ENCODE measurements around the gene GNAO1. TPM values are rescaled to one million over a fixed set of nuclear protein-coding genes. Genes with fewer than 3 reads are reported as not detected.

The GNAO1 gene
- total RNA-seq, 1 donor from 2014 or later = not detected

DNA sequence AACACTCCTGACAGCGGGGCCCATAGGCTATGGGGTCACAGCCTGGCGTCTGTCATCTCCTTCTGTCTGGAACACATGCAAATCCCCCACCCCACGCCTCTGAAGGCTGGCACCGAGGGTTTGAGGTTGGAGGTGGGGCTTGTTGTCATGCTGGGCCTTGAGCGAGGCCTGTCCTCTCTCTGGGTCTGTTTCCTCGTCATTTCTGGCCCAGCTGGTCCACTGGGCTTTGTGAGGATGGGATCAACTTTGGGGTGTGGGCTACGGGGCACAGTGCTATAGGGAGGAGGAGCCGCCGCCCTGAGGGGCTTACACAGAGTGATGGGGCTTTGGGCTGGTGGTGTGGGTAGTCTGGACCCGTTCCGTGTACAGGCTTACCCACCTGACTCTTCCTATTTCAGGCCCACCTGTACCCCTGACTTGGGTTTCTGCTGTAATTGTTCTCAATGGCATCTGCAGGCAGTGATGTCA is 146.6 kb downstream of the GNAO1 start:
- no peaks in the 10 kb centered on the region for H3K36me3 ChIP-seq (ENCODE audit: control insufficient read depth, insufficient read depth, low read length)
- no peaks in the 10 kb centered on the region for H3K27me3 ChIP-seq (ENCODE audit: control insufficient read depth, insufficient read depth, low read length)
- H3K4me3 ChIP-seq (ENCODE audit: low read depth, low read length) = no peak overlapping the region
- DNase-seq (ENCODE audit: low read depth) (no peak), FAIRE-seq (no peak)
- TF ChIP-seq, protein P1, sequence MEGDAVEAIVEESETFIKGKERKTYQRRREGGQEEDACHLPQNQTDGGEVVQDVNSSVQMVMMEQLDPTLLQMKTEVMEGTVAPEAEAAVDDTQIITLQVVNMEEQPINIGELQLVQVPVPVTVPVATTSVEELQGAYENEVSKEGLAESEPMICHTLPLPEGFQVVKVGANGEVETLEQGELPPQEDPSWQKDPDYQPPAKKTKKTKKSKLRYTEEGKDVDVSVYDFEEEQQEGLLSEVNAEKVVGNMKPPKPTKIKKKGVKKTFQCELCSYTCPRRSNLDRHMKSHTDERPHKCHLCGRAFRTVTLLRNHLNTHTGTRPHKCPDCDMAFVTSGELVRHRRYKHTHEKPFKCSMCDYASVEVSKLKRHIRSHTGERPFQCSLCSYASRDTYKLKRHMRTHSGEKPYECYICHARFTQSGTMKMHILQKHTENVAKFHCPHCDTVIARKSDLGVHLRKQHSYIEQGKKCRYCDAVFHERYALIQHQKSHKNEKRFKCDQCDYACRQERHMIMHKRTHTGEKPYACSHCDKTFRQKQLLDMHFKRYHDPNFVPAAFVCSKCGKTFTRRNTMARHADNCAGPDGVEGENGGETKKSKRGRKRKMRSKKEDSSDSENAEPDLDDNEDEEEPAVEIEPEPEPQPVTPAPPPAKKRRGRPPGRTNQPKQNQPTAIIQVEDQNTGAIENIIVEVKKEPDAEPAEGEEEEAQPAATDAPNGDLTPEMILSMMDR (IDR thresholded peaks at IDR 0.05; ENCODE audit: insufficient read depth, low read length, severe bottlenecking) = no peak

DNA sequence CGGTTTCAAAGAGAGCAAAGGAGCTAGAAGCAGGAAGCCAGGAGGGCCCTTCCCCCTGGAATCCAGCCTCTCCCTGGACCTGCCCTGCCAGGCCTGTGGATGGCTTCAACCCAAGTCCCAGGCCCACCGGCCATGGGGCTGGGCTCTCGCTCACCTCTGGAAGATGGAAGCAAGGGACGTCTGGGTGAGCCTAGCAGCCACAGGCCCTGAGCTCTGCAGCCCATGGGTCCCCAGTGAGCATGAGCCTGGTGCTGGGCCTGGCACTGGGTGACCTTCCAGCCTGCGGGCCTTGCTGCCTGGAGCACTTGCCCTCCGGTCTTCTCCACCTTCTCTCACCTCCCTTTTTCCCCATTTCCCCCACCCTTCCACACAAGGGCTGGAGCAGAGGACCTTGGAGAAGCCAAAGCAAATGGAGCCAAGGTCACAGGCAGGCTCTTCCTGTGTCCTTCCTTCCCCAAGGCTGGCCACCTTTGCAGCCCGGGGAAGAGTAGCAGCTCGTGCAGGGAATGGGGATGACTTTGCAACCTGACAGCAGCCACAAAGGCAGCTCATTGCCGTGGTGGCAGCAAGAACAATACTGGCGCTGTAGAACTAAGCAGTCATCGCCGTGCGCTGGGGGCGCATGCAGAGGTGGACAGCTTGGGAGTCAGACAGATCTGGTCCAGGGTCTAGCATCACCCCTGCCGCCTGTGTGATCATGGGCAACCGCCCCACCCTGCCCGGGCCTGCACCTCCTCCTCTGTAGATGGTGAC is 147.5 kb downstream of the GNAO1 start:
- no peak for FAIRE-seq

DNA sequence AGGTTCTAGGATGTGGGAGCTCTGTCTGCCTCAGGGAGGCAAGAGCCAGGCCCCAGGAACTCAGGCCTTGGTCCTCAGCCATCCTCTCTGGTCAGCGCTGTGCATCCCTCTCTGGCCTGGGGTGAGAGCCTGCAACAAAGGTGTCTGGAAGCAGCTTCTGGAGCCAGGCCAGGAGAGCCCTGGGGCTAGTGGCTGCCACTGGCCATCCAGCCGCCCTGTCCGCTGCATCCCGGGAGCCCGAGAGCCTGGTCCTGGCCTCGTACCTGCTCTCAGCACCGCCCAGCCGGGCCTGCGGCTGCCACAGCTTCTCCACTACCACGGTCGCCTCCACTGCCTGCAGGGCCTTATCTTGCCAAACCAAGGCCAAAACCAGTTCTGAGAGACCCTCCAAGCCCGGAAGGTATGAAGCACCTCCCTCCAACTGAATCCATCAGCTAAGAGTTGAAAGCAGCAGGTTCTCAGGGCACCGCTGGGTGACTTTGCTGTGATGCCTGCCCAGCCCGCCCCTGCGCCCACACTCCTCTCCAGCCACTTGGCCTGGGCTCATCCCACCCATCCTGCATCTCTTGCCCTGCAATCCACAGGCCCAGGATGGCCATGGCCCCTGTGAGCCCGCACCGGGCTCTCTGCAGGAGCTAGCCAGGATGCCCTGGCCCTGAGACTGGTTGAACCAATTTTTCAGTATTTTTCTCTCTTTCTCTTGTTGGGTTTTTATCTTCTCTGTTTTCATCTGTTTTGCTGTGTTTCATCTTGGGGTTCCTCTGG is 148.3 kb downstream of the GNAO1 start:
- Histone ChIP-seq H3K27me3 (ENCODE audit: control insufficient read depth, insufficient read depth, low read length) (no peaks in the 10 kb centered on the region), H3K4me3 (ENCODE audit: low read depth, low read length) (no peak overlapping the region), H3K36me3 (ENCODE audit: control insufficient read depth, insufficient read depth, low read length) (no peaks in the 10 kb centered on the region)
- TF ChIP-seq, protein P1 (IDR thresholded peaks at IDR 0.05; ENCODE audit: insufficient read depth, low read length, severe bottlenecking) = no peak
- FAIRE-seq (no peak), DNase-seq (ENCODE audit: low read depth) (no peak)

More for the DNA sequence above, 147.5 kb downstream of the GNAO1 start:
- H3K27me3 ChIP-seq (ENCODE audit: control insufficient read depth, insufficient read depth, low read length) = no peaks in the 10 kb centered on the region
- no peaks in the 10 kb centered on the region for H3K36me3 ChIP-seq (ENCODE audit: control insufficient read depth, insufficient read depth, low read length)
- DNase-seq (ENCODE audit: low read depth) = no peak
- no peak overlapping the region for H3K4me3 ChIP-seq (ENCODE audit: low read depth, low read length)
- TF ChIP-seq, protein P1 (IDR thresholded peaks at IDR 0.05; ENCODE audit: insufficient read depth, low read length, severe bottlenecking) = no peak

DNA sequence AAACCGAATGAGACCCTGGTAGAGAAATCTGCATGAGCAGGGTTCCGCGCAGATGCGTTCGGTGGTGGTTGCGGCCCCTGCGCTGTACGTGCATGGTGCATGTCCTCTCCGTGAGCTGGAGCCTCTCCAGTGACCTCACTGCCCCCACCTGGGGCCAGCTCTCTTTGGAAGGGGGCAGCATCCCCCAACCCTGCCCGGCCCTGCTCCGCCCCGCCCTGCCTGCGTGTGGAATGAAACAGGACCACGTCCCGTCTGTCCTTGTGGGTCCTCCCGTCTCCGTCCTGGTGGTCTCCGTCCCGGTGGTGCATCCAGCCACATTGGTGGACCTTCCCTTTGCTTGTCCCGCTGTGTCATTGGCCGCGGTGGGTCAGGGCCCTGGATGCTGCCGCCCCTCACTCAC is 149.1 kb downstream of the GNAO1 start:
- Histone ChIP-seq H3K4me3 (ENCODE audit: low read depth, low read length) (no peak overlapping the region), H3K36me3 (ENCODE audit: control insufficient read depth, insufficient read depth, low read length) (no peaks in the 10 kb centered on the region), H3K27me3 (ENCODE audit: control insufficient read depth, insufficient read depth, low read length) (no peaks in the 10 kb centered on the region)
- TF ChIP-seq, protein P1 (IDR thresholded peaks at IDR 0.05; ENCODE audit: insufficient read depth, low read length, severe bottlenecking) = no peak
- DNase-seq (ENCODE audit: low read depth) (no peak), FAIRE-seq (no peak)

DNA sequence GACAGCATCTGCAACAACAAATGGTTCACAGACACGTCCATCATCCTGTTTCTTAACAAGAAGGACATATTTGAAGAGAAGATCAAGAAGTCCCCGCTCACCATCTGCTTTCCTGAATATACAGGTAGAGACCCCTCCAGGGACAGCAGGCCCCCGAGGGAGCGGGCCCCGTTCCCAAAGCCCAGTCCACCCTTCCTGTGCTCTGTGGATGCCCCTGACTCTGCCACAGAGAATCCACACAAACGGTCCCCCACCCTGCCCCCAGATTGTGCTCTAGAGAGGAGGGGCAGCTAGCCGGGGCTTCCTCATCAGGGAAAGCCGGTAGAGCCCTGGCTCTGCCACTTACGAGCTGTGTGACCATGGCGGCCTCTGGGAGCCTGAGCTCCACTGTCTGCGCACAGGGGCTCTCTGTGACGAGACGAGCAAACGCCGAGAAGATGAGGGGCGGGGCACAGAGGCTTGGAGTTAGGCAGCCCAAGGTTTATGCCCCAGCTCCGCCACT is 149.6 kb downstream of the GNAO1 start:
- no peak for DNase-seq (ENCODE audit: low read depth)
- TF ChIP-seq, protein P1 (IDR thresholded peaks at IDR 0.05; ENCODE audit: insufficient read depth, low read length, severe bottlenecking) = no peak
- FAIRE-seq = no peak
- H3K4me3 ChIP-seq (ENCODE audit: low read depth, low read length) = no peak overlapping the region
- no peaks in the 10 kb centered on the region for H3K36me3 ChIP-seq (ENCODE audit: control insufficient read depth, insufficient read depth, low read length)
- H3K27me3 ChIP-seq (ENCODE audit: control insufficient read depth, insufficient read depth, low read length) = no peaks in the 10 kb centered on the region

All from bronchial epithelial cell (primary cell).